GM12878 (cell line): ENCODE results near the gene GRIK4. TPM values are rescaled to one million over a fixed set of nuclear protein-coding genes. Genes with fewer than 3 reads are reported as not detected.

ENCODE experiments used
- ATAC-seq: fragments of 200-7000 bp; cut with Tn5 transposase; 3 replicates; pipeline ENCODE4 v1.9.1; 2020; ENCODE audit warnings: mild to moderate bottlenecking, moderate library complexity
- BruUV-seq: library from RNA; stranded (reverse); fragments of 400-500 nt; replicated peaks from 2 replicates; lab custom pipeline; 2021; lab: Mats Ljungman, UMichigan
- CTCF ChIA-PET: fragments of 300-600 bp; sonication (Branson Sonifier 250); formaldehyde crosslinking; extraction: SDS; loops from one replicate; lab custom pipeline; 2021; ENCODE audit warnings: inconsistent platforms; lab: Yijun Ruan, JAX
- POLR2A ChIA-PET: fragments of 350-600 bp; formaldehyde crosslinking; extraction: SDS; loops from one replicate; lab custom pipeline; 2021; ENCODE audit warnings: inconsistent platforms; lab: Charles Lee
- RAD21 ChIA-PET: fragments of 300-600 bp; sonication (Branson Sonifier 250); formaldehyde crosslinking; loops from one replicate; lab custom pipeline; 2023; ENCODE audit warnings: antibody characterized with exemption; ENCODE audit not compliant: unreplicated experiment; lab: Charles Lee
- SMC1A ChIA-PET: fragments of 300-600 bp; sonication (Branson Sonifier 250); formaldehyde crosslinking; loops from one replicate; lab custom pipeline; 2023; ENCODE audit not compliant: unreplicated experiment, uncharacterized antibody; lab: Charles Lee
- DNase-seq: peaks from one replicate; pipeline ENCODE4 v3.0.0-alpha.2; 2011; ENCODE audit warnings: low read depth, low spot score
- FAIRE-seq: peaks from 3 replicates; lab custom pipeline; 2011; peaks lifted over from hg19 to GRCh38; lab: Jason Lieb, UNC
- H2AFZ ChIP-seq: 2 replicates; pipeline ENCODE4 v1.6.0; 2011; ENCODE audit warnings: low read depth, low read length, control low read depth; ENCODE audit not compliant: control insufficient read depth
- H3K27ac ChIP-seq: 2 replicates; pipeline ENCODE4 v1.5.1; 2011; ENCODE audit warnings: control low read depth; ENCODE audit not compliant: control insufficient read depth, insufficient read depth
- H3K27me3 ChIP-seq, 2 experiments: replicated peaks in 1 of 2; 2 replicates each; pipeline versions ENCODE4 v1.6.0 to v1.6.1; 2011; ENCODE audit warnings: low read length in 1 of 2; ENCODE audit not compliant: control insufficient read depth in 2 of 2, insufficient read depth in 2 of 2
- H3K36me3 ChIP-seq, 2 experiments: 2 replicates each; pipeline ENCODE4 v1.5.1; 2011; ENCODE audit warnings: low read length in 1 of 2; ENCODE audit not compliant: control insufficient read depth in 2 of 2, insufficient read depth in 2 of 2
- H3K4me1 ChIP-seq: 2 replicates; pipeline ENCODE4 v1.6.1; 2011; ENCODE audit warnings: mild to moderate bottlenecking, low read length, moderate library complexity, mixed read lengths; ENCODE audit not compliant: control insufficient read depth, insufficient read depth
- H3K4me2 ChIP-seq: 2 replicates; pipeline ENCODE4 v1.6.0; 2011; ENCODE audit warnings: control low read depth; ENCODE audit not compliant: control insufficient read depth, insufficient read depth
- H3K4me3 ChIP-seq: fragments of 200-600 bp; sonication (generic); 2 replicates; pipeline ENCODE4 v1.5.1; 2016
- H3K79me2 ChIP-seq: 2 replicates; pipeline ENCODE4 v1.6.0; 2011; ENCODE audit warnings: low read length; ENCODE audit not compliant: control insufficient read depth, insufficient read depth
- H3K9ac ChIP-seq: 2 replicates; pipeline ENCODE4 v1.8.0; 2011; ENCODE audit warnings: low read length, control low read depth, mixed read lengths; ENCODE audit not compliant: control insufficient read depth, insufficient read depth
- H3K9me3 ChIP-seq: replicated peaks from 3 replicates; pipeline ENCODE4 v1.5.1; 2011; ENCODE audit warnings: mild to moderate bottlenecking, low read length; ENCODE audit not compliant: control insufficient read depth, insufficient read depth
- H4K20me1 ChIP-seq: 2 replicates; pipeline ENCODE4 v1.6.0; 2011; ENCODE audit not compliant: control insufficient read depth, insufficient read depth
- ASH2L ChIP-seq: fragments of 300-600, 200-600 bp; sonication (generic); IDR thresholded peaks from 2 replicates; pipeline ENCODE4 v1.6.1; 2017; ENCODE audit warnings: low read depth, mild to moderate bottlenecking, borderline replicate concordance
- BHLHE40 ChIP-seq, 2 experiments: fragments of 450-650 bp in 1 of 2; IDR thresholded peaks; 2 replicates each; pipeline ENCODE4 v1.6.1; 2011 to 2017; ENCODE audit warnings: low read depth in 2 of 2, borderline replicate concordance in 1 of 2, improper control_type of control experiment in 1 of 2, low read length in 1 of 2, mild to moderate bottlenecking in 1 of 2
- EGR1 ChIP-seq, 2 experiments: IDR thresholded peaks; 1 replicate in 1 of 2; 2 replicates in 1 of 2; pipeline ENCODE4 v1.6.1; 2011 to 2012; ENCODE audit warnings: low read depth in 2 of 2, low read length in 2 of 2, borderline replicate concordance in 1 of 2, mild to moderate bottlenecking in 1 of 2, moderate library complexity in 1 of 2
- FOXK2 ChIP-seq: fragments of 450-650 bp; IDR thresholded peaks from 2 replicates; pipeline ENCODE4 v1.6.1; 2017; ENCODE audit warnings: mild to moderate bottlenecking, moderate library complexity
- MEF2A ChIP-seq: IDR thresholded peaks from 2 replicates; pipeline ENCODE4 v1.6.1; 2011; ENCODE audit warnings: low read depth, mild to moderate bottlenecking, low read length, moderate library complexity; ENCODE audit not compliant: insufficient read depth
- RAD51 ChIP-seq: fragments of 450-650 bp; IDR thresholded peaks from 2 replicates; pipeline ENCODE4 v1.6.1; 2016; ENCODE audit warnings: moderate library complexity, mild to moderate bottlenecking, inconsistent platforms
- RCOR1 ChIP-seq: conservative IDR thresholded peaks from 2 replicates; pipeline ENCODE4 v1.6.1; 2012; ENCODE audit warnings: low read depth, low read length, improper control_type of control experiment
- SUZ12 ChIP-seq: fragments of 200-600 bp; sonication (generic); IDR thresholded peaks from one replicate; pipeline ENCODE4 v1.6.1; 2018; ENCODE audit warnings: antibody characterized with exemption, mild to moderate bottlenecking; ENCODE audit not compliant: unreplicated experiment
- YY1 ChIP-seq: IDR thresholded peaks from 2 replicates; pipeline ENCODE4 v1.6.1; 2011; ENCODE audit warnings: low read depth, mild to moderate bottlenecking, low read length
- WGBS: methylation state at CpG from one replicate; pipeline ENCODE4 v1.1.6; 2016; ENCODE audit warnings: low lambda C conversion rate; ENCODE audit not compliant: insufficient replicate concordance, insufficient coverage; ENCODE audit errors: missing lambda C conversion rate; 5-methylcytosine and 5-hydroxymethylcytosine counted together
- in situ Hi-C: fragments of 300-500 bp; cut with MboI; formaldehyde crosslinking; loops from 9 replicates; pipeline ENCODE4 v1.14.3; 2018; ENCODE audit warnings: mixed read lengths
- intact Hi-C: fragments of 100-400 bp; cut with micrococcal nuclease; formaldehyde crosslinking; loops from one replicate; pipeline ENCODE4 v1.14.2; 2022; ENCODE audit not compliant: unreplicated experiment
- polyA plus RNA-seq, 11 experiments: library from polyadenylated mRNA; depleted of rRNA in 4 of 11; unstranded in 6 of 11; stranded (reverse) in 5 of 11; fragments of >200 nt; fragmentation: Nextera tagmentation in 4 of 11; fragmentation: Illumina TruSeq in 1 of 11; extraction: Ambion mirVana in 4 of 11; extraction: Trizol in 1 of 11; gene quantifications; 1 replicate in 1 of 11; 2 replicates in 10 of 11; pipeline versions ENCODE4 v1.2.1 to v1.2.3, GENCODE V29; 2011 to 2016; ENCODE audit warnings: inconsistent platforms in 2 of 11, missing spikeins in 2 of 11, low read depth in 1 of 11
- total RNA-seq, 4 experiments: library from RNA; depleted of rRNA in 3 of 4; stranded (reverse); fragments of >200 nt in 3 of 4; fragmentation: Illumina TruSeq in 1 of 4; extraction: Trizol in 1 of 4; gene quantifications; 2 replicates each; pipeline versions ENCODE4 v1.2.1 to v1.2.3, GENCODE V29; 2013 to 2021
- TF ChIP-seq, protein P1 (sequence below): fragments of 450-650 bp; formaldehyde crosslinking; IDR thresholded peaks from 2 replicates; pipeline ENCODE4 v1.5.0; 2022; ENCODE audit warnings: mild to moderate bottlenecking, missing genetic modification characterization
- TF ChIP-seq, protein P2 (sequence below): IDR thresholded peaks from 2 replicates; pipeline ENCODE4 v1.6.1; 2012; ENCODE audit warnings: low read depth, low read length, improper control_type of control experiment
- TF ChIP-seq, protein P3 (sequence below): fragments of 450-650 bp; IDR thresholded peaks from 2 replicates; pipeline ENCODE4 v1.6.1; 2018; ENCODE audit warnings: borderline replicate concordance, mild to moderate bottlenecking; ENCODE audit not compliant: partially characterized antibody

GRIK4 gene
- total and polyA plus RNA-seq, 10 of the 15 experiments (the other 5 are each of a cell fraction or from before 2014, with no cell fraction given) = 0.33 to 3.6 (median 0.72) TPM

GRCh38 chr11:120562806-120563425, 51.4 kb downstream of the GRIK4 start (continued):
- TF ChIP-seq RAD51 = no peak
- TF ChIP-seq, protein P1, sequence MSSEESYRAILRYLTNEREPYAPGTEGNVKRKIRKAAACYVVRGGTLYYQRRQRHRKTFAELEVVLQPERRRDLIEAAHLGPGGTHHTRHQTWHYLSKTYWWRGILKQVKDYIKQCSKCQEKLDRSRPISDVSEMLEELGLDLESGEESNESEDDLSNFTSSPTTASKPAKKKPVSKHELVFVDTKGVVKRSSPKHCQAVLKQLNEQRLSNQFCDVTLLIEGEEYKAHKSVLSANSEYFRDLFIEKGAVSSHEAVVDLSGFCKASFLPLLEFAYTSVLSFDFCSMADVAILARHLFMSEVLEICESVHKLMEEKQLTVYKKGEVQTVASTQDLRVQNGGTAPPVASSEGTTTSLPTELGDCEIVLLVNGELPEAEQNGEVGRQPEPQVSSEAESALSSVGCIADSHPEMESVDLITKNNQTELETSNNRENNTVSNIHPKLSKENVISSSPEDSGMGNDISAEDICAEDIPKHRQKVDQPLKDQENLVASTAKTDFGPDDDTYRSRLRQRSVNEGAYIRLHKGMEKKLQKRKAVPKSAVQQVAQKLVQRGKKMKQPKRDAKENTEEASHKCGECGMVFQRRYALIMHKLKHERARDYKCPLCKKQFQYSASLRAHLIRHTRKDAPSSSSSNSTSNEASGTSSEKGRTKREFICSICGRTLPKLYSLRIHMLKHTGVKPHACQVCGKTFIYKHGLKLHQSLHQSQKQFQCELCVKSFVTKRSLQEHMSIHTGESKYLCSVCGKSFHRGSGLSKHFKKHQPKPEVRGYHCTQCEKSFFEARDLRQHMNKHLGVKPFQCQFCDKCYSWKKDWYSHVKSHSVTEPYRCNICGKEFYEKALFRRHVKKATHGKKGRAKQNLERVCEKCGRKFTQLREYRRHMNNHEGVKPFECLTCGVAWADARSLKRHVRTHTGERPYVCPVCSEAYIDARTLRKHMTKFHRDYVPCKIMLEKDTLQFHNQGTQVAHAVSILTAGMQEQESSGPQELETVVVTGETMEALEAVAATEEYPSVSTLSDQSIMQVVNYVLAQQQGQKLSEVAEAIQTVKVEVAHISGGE (CRISPR knock-in tag) = no peak
- no peak for TF ChIP-seq ASH2L

- H3K4me3 ChIP-seq = peak overlapping the region; percentile 47; the same call in 1 of the 2 replicates
- H3K27me3 ChIP-seq = no peaks in the 10 kb centered on the region
- ATAC-seq = peak; percentile 9; the same call in 2 of the 3 replicates
- WGBS = 32% methylated on average over 50 of the region's 53 CpGs
- H3K4me2 ChIP-seq = peak overlapping the region; percentile 86
- peaks cover 18% of the 10 kb centered on the region for H3K4me1 ChIP-seq
- H3K27ac ChIP-seq = no peak overlapping the region
- no peaks in the 10 kb centered on the region for H3K9me3 ChIP-seq
- H3K9ac ChIP-seq = peak overlapping the region; percentile 40; the same call in 1 of the 2 replicates
- H2AFZ ChIP-seq = peak overlapping the region; percentile 58
- RAD21 ChIA-PET = interaction anchor here (0.6 to 3.2 kb wide), 15 partner anchors 13 to 178 kb away, joined by 3 to 25 read pairs (median 3); no protein-coding TSS in a partner anchor
- CTCF ChIA-PET = interaction anchor here (0.8 to 4.7 kb wide), 7 partner anchors 38 to 363 kb away, joined by 3 to 38 read pairs (median 3); no protein-coding TSS in a partner anchor
- H4K20me1 ChIP-seq = no peaks in the 10 kb centered on the region
- FAIRE-seq = no peak
- in situ Hi-C loops = no loop called here
- DNase-seq = no peak
- H3K36me3 ChIP-seq = no peaks in the 10 kb centered on the region
- intact Hi-C loops = loop anchor here (2.0 kb wide), 2 partner anchors 49 to 91 kb away; no protein-coding TSS in a partner anchor
- no peaks in the 10 kb centered on the region for H3K79me2 ChIP-seq
- POLR2A ChIA-PET = interaction anchor here (0.7 to 1.9 kb wide), 5 partner anchors 15 to 95 kb away, joined by 3 to 8 read pairs (median 4); no protein-coding TSS in a partner anchor
- SMC1A ChIA-PET = interaction anchor here (0.7 to 2.0 kb wide), 8 partner anchors 47 to 238 kb away, joined by 3 to 5 read pairs (median 4); no protein-coding TSS in a partner anchor
- no TSS peak for BruUV-seq
- TF ChIP-seq, protein P2, sequence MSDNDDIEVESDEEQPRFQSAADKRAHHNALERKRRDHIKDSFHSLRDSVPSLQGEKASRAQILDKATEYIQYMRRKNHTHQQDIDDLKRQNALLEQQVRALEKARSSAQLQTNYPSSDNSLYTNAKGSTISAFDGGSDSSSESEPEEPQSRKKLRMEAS = no peak
- no peak for TF ChIP-seq MEF2A
- no peak for TF ChIP-seq FOXK2
- TF ChIP-seq, protein P3, sequence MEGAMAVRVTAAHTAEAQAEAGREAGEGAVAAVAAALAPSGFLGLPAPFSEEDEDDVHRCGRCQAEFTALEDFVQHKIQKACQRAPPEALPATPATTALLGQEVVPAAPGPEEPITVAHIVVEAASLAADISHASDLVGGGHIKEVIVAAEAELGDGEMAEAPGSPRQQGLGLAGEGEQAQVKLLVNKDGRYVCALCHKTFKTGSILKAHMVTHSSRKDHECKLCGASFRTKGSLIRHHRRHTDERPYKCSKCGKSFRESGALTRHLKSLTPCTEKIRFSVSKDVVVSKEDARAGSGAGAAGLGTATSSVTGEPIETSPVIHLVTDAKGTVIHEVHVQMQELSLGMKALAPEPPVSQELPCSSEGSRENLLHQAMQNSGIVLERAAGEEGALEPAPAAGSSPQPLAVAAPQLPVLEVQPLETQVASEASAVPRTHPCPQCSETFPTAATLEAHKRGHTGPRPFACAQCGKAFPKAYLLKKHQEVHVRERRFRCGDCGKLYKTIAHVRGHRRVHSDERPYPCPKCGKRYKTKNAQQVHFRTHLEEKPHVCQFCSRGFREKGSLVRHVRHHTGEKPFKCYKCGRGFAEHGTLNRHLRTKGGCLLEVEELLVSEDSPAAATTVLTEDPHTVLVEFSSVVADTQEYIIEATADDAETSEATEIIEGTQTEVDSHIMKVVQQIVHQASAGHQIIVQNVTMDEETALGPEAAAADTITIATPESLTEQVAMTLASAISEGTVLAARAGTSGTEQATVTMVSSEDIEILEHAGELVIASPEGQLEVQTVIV = no peak
- TF ChIP-seq YY1 = no peak
- 0 out of 4 replicates have a peak, but pooled peaks of 1 of the 2 experiments have one; percentile 15 for TF ChIP-seq BHLHE40 (IDR thresholded peaks at IDR 0.05; ENCODE audit: borderline replicate concordance in 1 of 2, low read depth in 2 of 2, low read length in 1 of 2)
- TF ChIP-seq RCOR1 = no peak
- TF ChIP-seq SUZ12 = no peak
- peak in 1 of 2 experiments; percentile 5; a peak in 1 of 3 replicates for TF ChIP-seq EGR1 (IDR thresholded peaks at IDR 0.05; ENCODE audit: borderline replicate concordance in 1 of 2, low read depth in 2 of 2, low read length in 2 of 2)
Measured at GRCh38 chr11:120563703-120564572, 52.4 kb downstream of the GRIK4 start.
